ENCODE results near the gene GRID1.
"Not testable (repeated sequence)": the region's sequence is repeated elsewhere in the genome, so short reads cannot be mapped to it uniquely, and the experiment has no call there.

GRID1 gene

GRCh38 chr10:85719408-85719807, 647.2 kb downstream of the GRID1 start:
- DNase-seq (ENCODE audit: low read depth) = no peak

DNA sequence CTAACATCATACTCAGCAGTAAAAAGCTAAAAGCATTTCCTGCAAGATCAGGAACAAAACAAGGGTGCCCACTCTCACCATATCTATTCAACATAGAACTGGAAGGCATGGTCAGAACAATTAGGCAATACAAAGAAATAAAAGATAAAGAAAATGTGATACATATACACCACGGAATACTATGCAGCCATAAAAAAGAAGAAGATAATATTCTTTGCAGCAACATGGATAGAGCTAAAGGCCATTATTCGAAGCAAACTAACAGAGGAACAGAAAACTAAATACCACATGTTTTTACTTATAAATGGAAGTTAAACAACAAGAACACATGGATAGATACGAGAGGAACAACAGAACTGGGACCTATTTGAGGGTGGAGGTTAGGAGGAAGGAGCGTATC, 652.7 kb downstream of the GRID1 start:
- no peak for DNase-seq (ENCODE audit: low read depth)

DNA sequence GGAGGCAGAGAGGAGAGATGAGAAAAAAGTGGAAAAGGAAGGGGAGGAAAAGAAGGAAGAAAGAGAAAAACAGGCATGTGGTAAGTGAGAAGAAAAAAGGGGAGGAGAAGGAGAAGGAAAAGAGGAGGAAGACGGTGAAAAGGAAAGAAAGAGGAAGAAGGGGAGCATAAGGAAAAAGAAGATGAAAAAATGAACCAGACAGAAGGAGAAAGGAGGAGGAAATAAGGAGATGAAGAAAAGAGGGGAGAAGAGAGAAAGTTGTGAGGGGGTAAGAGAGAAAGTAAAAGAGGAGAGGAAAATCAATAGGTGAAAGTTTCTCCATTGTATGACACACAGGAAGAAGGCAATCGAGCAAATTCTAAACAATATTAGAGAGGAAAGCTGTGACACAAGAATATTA, 663.8 kb downstream of the GRID1 start:
- no peak for DNase-seq (ENCODE audit: low read depth)

- not testable (repeated sequence) for DNase-seq (ENCODE audit: low read depth)
These were observed 667.5 kb downstream of the GRID1 start for GRCh38 chr10:85699066-85699465.

- DNase-seq (ENCODE audit: low read depth) = no peak
These were observed 669.7 kb downstream of the GRID1 start for GRCh38 chr10:85696893-85697292.

DNA sequence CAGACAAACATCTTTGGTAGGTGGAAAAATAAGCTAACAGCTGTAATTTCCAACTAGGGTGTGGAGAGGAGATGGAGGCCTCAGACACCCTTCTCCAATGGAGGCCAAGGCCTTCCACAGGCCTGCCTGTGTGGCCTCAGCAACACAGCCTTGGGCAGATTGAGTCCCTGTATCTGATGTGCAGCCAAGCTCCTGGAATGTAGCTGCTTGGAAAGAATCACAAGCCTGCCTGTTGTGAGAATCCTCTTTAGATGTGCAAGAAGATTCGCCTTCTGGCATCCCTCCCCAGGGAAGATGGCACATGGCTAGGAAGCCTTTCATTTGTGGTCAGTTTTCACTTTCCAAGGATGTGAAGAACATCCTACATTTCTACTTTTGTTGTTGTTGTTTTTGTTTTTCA, 684.0 kb downstream of the GRID1 start:
- DNase-seq (ENCODE audit: low read depth) = no peak

- no peak for DNase-seq (ENCODE audit: low read depth)
These were observed 686.9 kb downstream of the GRID1 start for GRCh38 chr10:85679710-85680109.

DNA sequence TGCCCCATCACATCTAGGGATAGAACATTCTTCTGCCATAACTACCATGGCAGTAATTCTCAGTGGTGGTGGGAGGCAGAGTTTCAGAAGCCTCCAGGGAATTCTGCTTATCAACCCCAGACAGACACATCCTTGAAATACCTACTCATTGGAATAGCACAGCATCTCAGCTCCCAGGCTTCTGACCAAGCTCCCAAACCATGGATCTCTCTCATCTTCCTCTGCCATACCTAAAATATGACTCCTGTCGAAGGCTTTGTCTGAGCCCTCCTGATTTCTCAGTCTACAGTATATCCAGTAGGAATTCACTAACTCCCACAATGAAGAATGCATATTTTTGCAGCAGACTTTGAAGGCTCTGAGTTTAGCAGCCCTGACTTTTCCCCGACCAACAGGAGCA, 687.5 kb downstream of the GRID1 start:
- no peak for DNase-seq (ENCODE audit: low read depth)

- DNase-seq (ENCODE audit: low read depth) = no peak
These were observed 691.7 kb downstream of the GRID1 start for GRCh38 chr10:85674851-85675250.

DNA sequence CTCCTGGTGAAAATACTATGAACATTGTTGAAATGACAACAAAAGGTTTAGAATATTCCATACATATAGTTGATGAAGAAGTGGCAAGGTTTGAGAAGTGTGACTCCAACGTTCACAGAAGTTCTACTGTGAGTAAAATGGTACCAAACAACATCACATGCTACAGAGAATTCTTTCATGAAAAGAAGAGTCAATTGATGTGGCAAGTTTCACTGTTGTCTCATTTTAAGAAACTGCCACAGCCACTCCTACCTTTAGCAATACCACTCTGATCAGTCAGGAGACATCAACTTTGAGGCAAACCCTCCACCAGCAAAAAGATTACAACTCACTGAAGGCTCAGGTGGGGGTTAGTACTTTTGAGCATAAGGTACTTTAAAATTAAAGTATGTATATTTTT, 693.3 kb downstream of the GRID1 start:
- no peak for DNase-seq (ENCODE audit: low read depth)

- no peak for DNase-seq (ENCODE audit: low read depth)
These were observed 695.1 kb downstream of the GRID1 start for GRCh38 chr10:85671530-85671929.

GRCh38 chr10:85668522-85668921, 698.1 kb downstream of the GRID1 start:
- DNase-seq (ENCODE audit: low read depth) = no peak

DNA sequence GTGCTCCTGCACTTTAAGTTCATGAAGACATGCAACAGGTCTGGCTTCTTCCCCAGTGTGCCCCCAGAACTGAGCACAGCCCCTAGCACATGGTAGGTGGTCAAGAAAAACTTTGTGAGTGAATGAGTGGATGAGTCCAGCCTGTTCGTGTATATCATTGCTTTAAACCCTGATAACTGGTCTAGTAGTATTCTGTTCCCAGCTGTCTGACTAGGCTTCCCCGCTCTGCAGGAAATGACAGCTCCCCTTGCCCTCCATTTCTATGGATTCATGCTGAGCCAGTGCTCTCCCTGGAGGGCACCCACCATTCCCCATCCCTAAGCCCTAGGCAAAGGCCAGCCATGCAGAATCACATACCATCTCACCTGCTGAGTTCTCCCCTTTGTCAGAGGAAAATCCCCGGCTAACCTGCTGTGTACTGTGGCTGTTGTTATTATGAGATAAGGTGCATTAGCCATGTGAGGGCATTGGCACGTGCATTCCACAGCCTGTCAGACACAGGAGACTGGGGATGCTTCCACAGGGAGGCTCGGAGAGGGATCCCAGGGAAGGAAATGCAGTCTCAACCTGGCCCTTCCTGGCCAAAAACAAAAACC, 698.9 kb downstream of the GRID1 start:
- DNase-seq (ENCODE audit: low read depth) = no peak

- DNase-seq (ENCODE audit: low read depth) = no peak
These were observed 699.6 kb downstream of the GRID1 start for GRCh38 chr10:85666987-85667386.

- DNase-seq (ENCODE audit: low read depth) = no peak
These were observed 700.5 kb downstream of the GRID1 start for GRCh38 chr10:85666102-85666501.

- no peak for DNase-seq (ENCODE audit: low read depth)
These were observed 700.9 kb downstream of the GRID1 start for GRCh38 chr10:85665681-85666080.

GRCh38 chr10:85665078-85665477, 701.5 kb downstream of the GRID1 start:
- no peak for DNase-seq (ENCODE audit: low read depth)

DNA sequence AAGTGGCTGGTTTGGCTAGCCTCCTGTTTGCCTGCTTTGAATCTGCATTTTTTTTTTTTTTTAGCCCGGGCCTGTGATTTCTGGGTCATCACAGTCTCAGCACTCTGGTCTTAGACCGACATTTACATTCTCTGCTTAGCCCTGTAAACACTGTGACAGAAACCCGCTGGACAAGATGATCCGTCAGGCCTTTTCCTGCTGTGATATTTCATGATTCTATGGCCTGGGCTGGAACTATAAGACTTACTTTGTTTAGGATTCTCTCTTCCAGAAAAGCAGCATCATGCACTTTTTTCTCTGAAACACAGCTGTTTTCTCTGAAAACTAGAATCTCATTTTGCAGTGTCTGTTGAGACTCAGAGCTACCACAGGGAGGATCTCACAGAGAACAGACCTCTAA, 705.5 kb downstream of the GRID1 start:
- DNase-seq (ENCODE audit: low read depth) = no peak

DNA sequence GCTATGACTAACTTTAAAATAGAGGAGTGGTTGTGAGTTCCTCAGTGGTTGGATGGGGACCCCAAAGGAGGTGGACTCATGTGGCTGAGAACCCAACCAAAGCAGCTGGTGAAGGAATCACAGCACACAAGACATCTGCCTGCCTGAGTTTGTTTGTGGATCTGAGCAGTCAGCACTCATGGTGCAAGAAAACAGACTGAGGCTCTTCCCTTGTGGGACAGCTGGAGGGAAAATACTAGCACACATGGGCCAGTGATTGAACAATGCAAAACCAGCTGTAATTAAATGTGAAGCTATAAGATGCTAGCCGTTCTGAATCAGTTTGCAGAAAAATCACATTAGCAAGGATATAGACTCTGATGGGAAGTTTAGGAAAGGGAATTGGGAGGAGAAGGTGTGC, 707.3 kb downstream of the GRID1 start:
- DNase-seq (ENCODE audit: low read depth) = no peak

DNA sequence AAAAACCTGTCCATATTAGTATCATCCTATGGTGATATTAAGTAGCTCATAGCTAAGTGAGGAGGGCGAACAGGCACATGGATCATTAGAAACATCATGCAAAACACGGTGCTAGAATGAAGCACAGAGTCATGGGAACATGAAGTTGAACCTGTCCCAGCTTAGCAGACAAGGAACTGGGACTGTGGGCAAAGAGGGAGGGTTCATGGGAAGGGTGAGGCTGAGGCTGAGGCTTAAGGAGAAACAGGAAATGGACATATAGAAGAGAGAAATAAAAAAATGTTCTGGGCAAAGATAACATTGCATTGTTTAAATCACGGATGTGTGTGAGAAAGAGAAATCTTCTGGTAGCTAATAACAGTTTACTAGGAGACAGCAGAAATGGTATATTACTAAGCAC, 708.1 kb downstream of the GRID1 start:
- no peak for DNase-seq (ENCODE audit: low read depth)

- no peak for DNase-seq (ENCODE audit: low read depth)
These were observed 709.0 kb downstream of the GRID1 start for GRCh38 chr10:85657476-85658113.

GRCh38 chr10:85655411-85655810, 711.2 kb downstream of the GRID1 start:
- DNase-seq (ENCODE audit: low read depth) = peak; percentile 58

DNA sequence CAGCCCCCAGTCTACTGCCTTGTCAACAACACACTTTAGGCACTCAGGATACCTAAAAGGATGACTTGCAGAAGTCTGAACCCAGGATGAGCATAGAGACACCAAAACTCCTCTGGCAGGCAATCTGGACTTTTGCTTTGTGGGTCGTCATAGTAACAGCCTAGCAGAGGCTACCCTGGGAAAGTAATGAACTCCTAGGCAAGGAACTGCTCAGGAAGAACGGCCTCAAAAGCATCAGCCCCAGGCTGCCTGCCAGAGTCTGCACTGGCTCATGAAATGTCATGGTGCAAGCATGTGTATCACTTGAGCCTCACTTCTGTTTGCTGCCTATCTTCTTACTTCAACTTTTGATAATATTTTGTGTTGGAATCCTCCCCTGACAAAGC, 715.1 kb downstream of the GRID1 start:
- peak; percentile 31 for DNase-seq (ENCODE audit: low read depth)

- DNase-seq (ENCODE audit: low read depth) = no peak
These were observed 715.7 kb downstream of the GRID1 start for GRCh38 chr10:85650791-85651496.

Data from stromal cell of bone marrow (primary cell).